HepG2 (cell line): ENCODE measurements around the gene STBD1. TPM values are rescaled to one million over a fixed set of nuclear protein-coding genes. Genes with fewer than 3 reads are reported as not detected.

ENCODE experiments used
- CBFB ChIP-seq: sonication (generic); formaldehyde crosslinking; IDR thresholded peaks from 2 replicates; pipeline ENCODE4 v1.4.0; 2020; ENCODE audit warnings: missing genetic modification reagents
- GABPB1 ChIP-seq: IDR thresholded peaks from 2 replicates; pipeline ENCODE4 v1.6.1; 2016; ENCODE audit warnings: mild to moderate bottlenecking, missing genetic modification reagents, moderate library complexity, missing compliant biosample characterization
- KDM2A ChIP-seq: sonication (generic); formaldehyde crosslinking; IDR thresholded peaks from 2 replicates; pipeline ENCODE4 v1.4.0; 2020; ENCODE audit warnings: low read depth, missing genetic modification reagents, borderline replicate concordance
- KLF13 ChIP-seq: sonication (generic); formaldehyde crosslinking; IDR thresholded peaks from 2 replicates; pipeline ENCODE4 v1.4.0; 2020; ENCODE audit warnings: mild to moderate bottlenecking, missing genetic modification reagents
- KLF15 ChIP-seq: sonication (generic); formaldehyde crosslinking; IDR thresholded peaks from 2 replicates; pipeline ENCODE4 v1.8.1; 2023; ENCODE audit warnings: borderline replicate concordance, mild to moderate bottlenecking, inconsistent platforms, missing genetic modification reagents, mixed read lengths
- MED8 ChIP-seq: sonication (generic); formaldehyde crosslinking; IDR thresholded peaks from 2 replicates; pipeline ENCODE4 v1.8.1; 2023; ENCODE audit warnings: mild to moderate bottlenecking, missing genetic modification reagents; ENCODE audit not compliant: insufficient replicate concordance
- NAIF1 ChIP-seq: sonication (generic); formaldehyde crosslinking; IDR thresholded peaks from 2 replicates; pipeline ENCODE4 v1.5.0; 2020; ENCODE audit warnings: mild to moderate bottlenecking, missing genetic modification reagents, borderline replicate concordance
- POLR2A ChIP-seq, 2 experiments: IDR thresholded peaks; 2 replicates each; pipeline ENCODE4 v1.6.1; 2011; ENCODE audit warnings: low read depth in 2 of 2, low read length in 2 of 2, mild to moderate bottlenecking in 1 of 2, moderate library complexity in 1 of 2; ENCODE audit not compliant: insufficient read depth in 1 of 2
- POLR2AphosphoS5 ChIP-seq: IDR thresholded peaks from 2 replicates; pipeline ENCODE4 v1.6.1; 2012; ENCODE audit warnings: low read depth, low read length
- SOX13 ChIP-seq, 3 experiments: fragments of 450-650 bp in 1 of 3; sonication (generic) in 1 of 3; formaldehyde crosslinking in 1 of 3; IDR thresholded peaks in 2 of 3; conservative IDR thresholded peaks in 1 of 3; 2 replicates each; pipeline versions ENCODE4 v1.5.0 to v1.6.1; 2016 to 2020; ENCODE audit warnings: antibody characterized with exemption in 1 of 3, mild to moderate bottlenecking in 1 of 3, missing compliant biosample characterization in 1 of 3, missing genetic modification reagents in 1 of 3, moderate library complexity in 1 of 3
- TEAD2 ChIP-seq: sonication (generic); formaldehyde crosslinking; IDR thresholded peaks from 2 replicates; pipeline ENCODE4 v1.9.0; 2021; ENCODE audit warnings: missing genetic modification reagents
- TRIM24 ChIP-seq: sonication (generic); formaldehyde crosslinking; IDR thresholded peaks from 2 replicates; pipeline ENCODE4 v1.8.0; 2022; ENCODE audit warnings: mild to moderate bottlenecking, missing genetic modification reagents
- ZFY ChIP-seq: sonication (generic); formaldehyde crosslinking; IDR thresholded peaks from 2 replicates; pipeline ENCODE4 v1.4.0; 2020; ENCODE audit warnings: missing genetic modification reagents
- ZNF101 ChIP-seq: sonication (generic); formaldehyde crosslinking; IDR thresholded peaks from 2 replicates; pipeline ENCODE4 v1.4.0; 2020; ENCODE audit warnings: mild to moderate bottlenecking, low read depth, missing genetic modification reagents, borderline replicate concordance
- ZNF747 ChIP-seq: sonication (generic); formaldehyde crosslinking; IDR thresholded peaks from 2 replicates; pipeline ENCODE4 v1.8.1; 2023; ENCODE audit warnings: missing genetic modification reagents, mild to moderate bottlenecking, borderline replicate concordance
- ZNF850 ChIP-seq: sonication (generic); formaldehyde crosslinking; conservative IDR thresholded peaks from 2 replicates; pipeline ENCODE4 v1.9.0; 2021; ENCODE audit warnings: mild to moderate bottlenecking, missing genetic modification reagents
- polyA plus RNA-seq, 8 experiments: library from polyadenylated mRNA; depleted of rRNA in 3 of 8; stranded (reverse) in 7 of 8; unstranded in 1 of 8; fragments of >200 nt; fragmentation: Illumina TruSeq in 4 of 8; extraction: Trizol in 4 of 8; gene quantifications; 2 replicates each; pipeline versions ENCODE4 v1.2.1 to v1.2.3, GENCODE V29; 2011 to 2016; ENCODE audit warnings: low read depth in 4 of 8, missing spikeins in 1 of 8, mixed read lengths in 1 of 8; ENCODE audit not compliant: insufficient read depth in 1 of 8
- total RNA-seq, 5 experiments: library from RNA; depleted of rRNA; stranded (reverse); fragments of >200 nt; fragmentation: Illumina TruSeq; extraction: Trizol; gene quantifications; 2 replicates each; pipeline ENCODE4 v1.2.3, GENCODE V29; 2016; ENCODE audit warnings: low read depth in 1 of 5
- TF ChIP-seq, protein P1 (sequence below): sonication (generic); formaldehyde crosslinking; IDR thresholded peaks from 2 replicates; pipeline ENCODE4 v1.5.1; 2020; ENCODE audit warnings: mild to moderate bottlenecking, missing genetic modification reagents
- TF ChIP-seq, protein P2 (sequence below): sonication (generic); IDR thresholded peaks from 2 replicates; pipeline ENCODE4 v1.6.1; 2016; ENCODE audit warnings: low read depth, borderline replicate concordance
- TF ChIP-seq, protein P3 (sequence below): sonication (generic); formaldehyde crosslinking; IDR thresholded peaks from 2 replicates; pipeline ENCODE4 v1.4.0; 2020; ENCODE audit warnings: missing genetic modification reagents
- TF ChIP-seq, protein P4 (sequence below): sonication (generic); formaldehyde crosslinking; conservative IDR thresholded peaks from 2 replicates; pipeline ENCODE4 v1.4.0; 2020; ENCODE audit warnings: missing genetic modification reagents

STBD1 gene
- total and polyA plus RNA-seq, 2 of the 13 experiments (the other 11 are each of a cell fraction or from before 2014, with no cell fraction given), result 2.8 to 4.3 TPM

DNA sequence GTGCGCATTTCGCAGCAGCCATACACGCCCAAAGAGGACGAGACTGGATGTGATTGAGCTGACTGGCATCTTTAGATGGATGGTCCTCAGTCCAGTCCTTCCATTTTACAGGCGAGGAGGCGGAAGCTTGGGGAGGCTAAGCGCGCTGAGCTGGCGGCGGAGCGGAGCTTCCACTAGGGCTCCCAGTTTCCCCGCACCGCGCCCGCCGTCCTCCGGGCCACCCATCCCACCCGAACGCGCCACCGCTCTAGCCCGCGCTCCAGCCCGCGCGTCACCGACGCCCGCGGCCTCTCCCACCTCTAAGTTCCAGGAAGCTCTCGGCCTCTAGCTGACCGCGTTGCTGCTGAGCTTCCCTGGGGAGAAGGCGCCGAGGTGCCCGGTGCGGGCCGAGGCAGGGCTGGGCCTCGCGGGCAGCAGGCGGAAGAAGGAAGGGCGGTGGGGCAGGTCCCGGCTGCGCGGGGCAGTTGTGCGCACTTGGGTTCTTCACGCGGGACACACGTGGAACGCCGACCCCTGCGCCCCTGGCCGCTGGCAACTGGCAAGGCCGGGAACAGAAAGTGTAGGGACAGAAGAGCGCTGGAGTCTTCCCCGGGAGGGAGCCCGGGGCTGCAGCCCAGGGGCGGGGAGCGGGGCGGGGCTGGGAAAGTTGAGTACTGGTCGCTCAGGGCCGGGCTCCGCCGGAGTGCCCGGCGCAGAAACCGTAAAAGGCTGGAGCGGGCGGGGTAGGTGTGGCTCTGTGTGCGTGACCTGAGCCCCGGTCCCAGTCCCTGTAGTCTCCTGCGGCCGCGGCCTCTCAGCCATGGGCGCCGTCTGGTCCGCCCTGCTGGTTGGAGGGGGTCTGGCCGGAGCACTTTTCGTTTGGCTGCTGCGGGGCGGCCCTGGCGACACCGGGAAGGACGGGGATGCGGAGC lies at the start of gene STBD1 (continued):
- TF ChIP-seq KDM2A, result peak; percentile 82
- 0 out of 2 replicates have a peak, but pooled peaks have one; percentile 56 for TF ChIP-seq TEAD2 (CRISPR knock-in tag)
- TF ChIP-seq, protein P1, sequence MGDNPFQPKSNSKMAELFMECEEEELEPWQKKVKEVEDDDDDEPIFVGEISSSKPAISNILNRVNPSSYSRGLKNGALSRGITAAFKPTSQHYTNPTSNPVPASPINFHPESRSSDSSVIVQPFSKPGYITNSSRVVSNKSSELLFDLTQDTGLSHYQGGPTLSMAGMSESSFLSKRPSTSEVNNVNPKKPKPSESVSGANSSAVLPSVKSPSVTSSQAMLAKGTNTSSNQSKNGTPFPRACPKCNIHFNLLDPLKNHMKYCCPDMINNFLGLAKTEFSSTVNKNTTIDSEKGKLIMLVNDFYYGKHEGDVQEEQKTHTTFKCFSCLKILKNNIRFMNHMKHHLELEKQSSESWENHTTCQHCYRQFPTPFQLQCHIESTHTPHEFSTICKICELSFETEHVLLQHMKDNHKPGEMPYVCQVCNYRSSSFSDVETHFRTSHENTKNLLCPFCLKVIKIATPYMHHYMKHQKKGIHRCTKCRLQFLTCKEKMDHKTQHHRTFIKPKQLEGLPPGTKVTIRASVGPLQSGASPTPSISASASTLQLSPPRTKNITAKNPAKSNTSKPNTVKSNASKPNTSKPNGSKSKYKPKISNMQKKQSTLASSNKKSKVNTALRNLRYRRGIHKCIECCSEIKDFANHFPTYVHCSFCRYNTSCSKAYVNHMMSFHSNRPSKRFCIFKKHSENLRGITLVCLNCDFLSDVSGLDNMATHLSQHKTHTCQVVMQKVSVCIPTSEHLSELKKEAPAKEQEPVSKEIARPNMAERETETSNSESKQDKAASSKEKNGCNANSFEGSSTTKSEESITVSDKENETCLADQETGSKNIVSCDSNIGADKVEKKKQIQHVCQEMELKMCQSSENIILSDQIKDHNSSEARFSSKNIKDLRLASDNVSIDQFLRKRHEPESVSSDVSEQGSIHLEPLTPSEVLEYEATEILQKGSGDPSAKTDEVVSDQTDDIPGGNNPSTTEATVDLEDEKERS (CRISPR knock-in tag), result no peak; the same call in 1 of the 2 replicates
- no peak for TF ChIP-seq KLF15 (CRISPR knock-in tag)
- TF ChIP-seq, protein P2, sequence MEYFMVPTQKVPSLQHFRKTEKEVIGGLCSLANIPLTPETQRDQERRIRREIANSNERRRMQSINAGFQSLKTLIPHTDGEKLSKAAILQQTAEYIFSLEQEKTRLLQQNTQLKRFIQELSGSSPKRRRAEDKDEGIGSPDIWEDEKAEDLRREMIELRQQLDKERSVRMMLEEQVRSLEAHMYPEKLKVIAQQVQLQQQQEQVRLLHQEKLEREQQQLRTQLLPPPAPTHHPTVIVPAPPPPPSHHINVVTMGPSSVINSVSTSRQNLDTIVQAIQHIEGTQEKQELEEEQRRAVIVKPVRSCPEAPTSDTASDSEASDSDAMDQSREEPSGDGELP, result peak; percentile 6; the same call in 1 of the 2 replicates
- TF ChIP-seq ZNF747 (CRISPR knock-in tag), result peak; percentile 60; the same call in 1 of the 2 replicates
- TF ChIP-seq CBFB, result 0 out of 2 replicates have a peak, but pooled peaks have one; percentile 20
- TF ChIP-seq TRIM24 (CRISPR knock-in tag), result no peak
- peak; percentile 87 for TF ChIP-seq GABPB1
- peak; percentile 56 for TF ChIP-seq POLR2AphosphoS5
- TF ChIP-seq POLR2A (IDR thresholded peaks at IDR 0.05; ENCODE audit: insufficient read depth in 1 of 2, low read depth in 2 of 2, low read length in 2 of 2), result peak; percentile 34 to 76; a peak in 3 of 4 replicates
- TF ChIP-seq NAIF1 (CRISPR knock-in tag), result peak; percentile 98
- TF ChIP-seq SOX13 (IDR thresholded peaks at IDR 0.05), result no peak; the same call in 1 of the 2 replicates
- TF ChIP-seq SOX13 (CRISPR knock-in tag; conservative IDR thresholded peaks at IDR 0.05 in 1 of 2, IDR thresholded peaks at IDR 0.05 in 1 of 2), result peak in 1 of 2 experiments; percentile 51; a peak in 2 of 4 replicates
- 0 out of 2 replicates have a peak, but pooled peaks have one; percentile 27 for TF ChIP-seq KLF13
- 0 out of 2 replicates have a peak, but pooled peaks have one; percentile 32 for TF ChIP-seq ZNF850 (CRISPR knock-in tag)
- peak; percentile 94 for TF ChIP-seq ZFY (CRISPR knock-in tag)
- TF ChIP-seq, protein P3, sequence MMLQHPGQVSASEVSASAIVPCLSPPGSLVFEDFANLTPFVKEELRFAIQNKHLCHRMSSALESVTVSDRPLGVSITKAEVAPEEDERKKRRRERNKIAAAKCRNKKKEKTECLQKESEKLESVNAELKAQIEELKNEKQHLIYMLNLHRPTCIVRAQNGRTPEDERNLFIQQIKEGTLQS (CRISPR knock-in tag), result 0 out of 2 replicates have a peak, but pooled peaks have one; percentile 7
- TF ChIP-seq, protein P4, sequence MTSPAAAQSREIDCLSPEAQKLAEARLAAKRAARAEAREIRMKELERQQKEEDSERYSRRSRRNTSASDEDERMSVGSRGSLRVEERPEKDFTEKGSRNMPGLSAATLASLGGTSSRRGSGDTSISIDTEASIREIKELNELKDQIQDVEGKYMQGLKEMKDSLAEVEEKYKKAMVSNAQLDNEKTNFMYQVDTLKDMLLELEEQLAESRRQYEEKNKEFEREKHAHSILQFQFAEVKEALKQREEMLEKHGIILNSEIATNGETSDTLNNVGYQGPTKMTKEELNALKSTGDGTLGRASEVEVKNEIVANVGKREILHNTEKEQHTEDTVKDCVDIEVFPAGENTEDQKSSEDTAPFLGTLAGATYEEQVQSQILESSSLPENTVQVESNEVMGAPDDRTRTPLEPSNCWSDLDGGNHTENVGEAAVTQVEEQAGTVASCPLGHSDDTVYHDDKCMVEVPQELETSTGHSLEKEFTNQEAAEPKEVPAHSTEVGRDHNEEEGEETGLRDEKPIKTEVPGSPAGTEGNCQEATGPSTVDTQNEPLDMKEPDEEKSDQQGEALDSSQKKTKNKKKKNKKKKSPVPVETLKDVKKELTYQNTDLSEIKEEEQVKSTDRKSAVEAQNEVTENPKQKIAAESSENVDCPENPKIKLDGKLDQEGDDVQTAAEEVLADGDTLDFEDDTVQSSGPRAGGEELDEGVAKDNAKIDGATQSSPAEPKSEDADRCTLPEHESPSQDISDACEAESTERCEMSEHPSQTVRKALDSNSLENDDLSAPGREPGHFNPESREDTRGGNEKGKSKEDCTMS (CRISPR knock-in tag), result no peak
- peak; percentile 75; the same call in 1 of the 2 replicates for TF ChIP-seq ZNF101 (CRISPR knock-in tag)
- TF ChIP-seq MED8 (CRISPR knock-in tag), result no peak
